BE2C (cell line): ENCODE results near the gene PLEKHG4.

Experiments
- DNase-seq: peaks from one replicate; pipeline ENCODE4 v3.0.0-alpha.2; 2020
- H3K27me3 ChIP-seq: fragments of 250-450 bp; sonication (Bioruptor Pico); 2 replicates; pipeline ENCODE4 v1.5.1; 2020; ENCODE audit warnings: mild to moderate bottlenecking
- H3K36me3 ChIP-seq: fragments of 250-450 bp; sonication (Bioruptor Pico); 2 replicates; pipeline ENCODE4 v1.5.1; 2020; ENCODE audit warnings: mild to moderate bottlenecking
- H3K4me1 ChIP-seq: fragments of 250-450 bp; sonication (Bioruptor Pico); 2 replicates; pipeline ENCODE4 v1.5.1; 2020
- H3K4me3 ChIP-seq: 2 replicates; pipeline ENCODE4 v1.5.1; 2011; ENCODE audit warnings: low read depth, low read length
- H3K9me3 ChIP-seq: fragments of 250-450 bp; sonication (Bioruptor Pico); 2 replicates; pipeline ENCODE4 v1.5.1; 2020
- TF ChIP-seq, protein P1 (sequence below): IDR thresholded peaks from 2 replicates; pipeline ENCODE4 v1.5.1; 2012; ENCODE audit warnings: mild to moderate bottlenecking, low read depth, low read length

Gene PLEKHG4

DNA sequence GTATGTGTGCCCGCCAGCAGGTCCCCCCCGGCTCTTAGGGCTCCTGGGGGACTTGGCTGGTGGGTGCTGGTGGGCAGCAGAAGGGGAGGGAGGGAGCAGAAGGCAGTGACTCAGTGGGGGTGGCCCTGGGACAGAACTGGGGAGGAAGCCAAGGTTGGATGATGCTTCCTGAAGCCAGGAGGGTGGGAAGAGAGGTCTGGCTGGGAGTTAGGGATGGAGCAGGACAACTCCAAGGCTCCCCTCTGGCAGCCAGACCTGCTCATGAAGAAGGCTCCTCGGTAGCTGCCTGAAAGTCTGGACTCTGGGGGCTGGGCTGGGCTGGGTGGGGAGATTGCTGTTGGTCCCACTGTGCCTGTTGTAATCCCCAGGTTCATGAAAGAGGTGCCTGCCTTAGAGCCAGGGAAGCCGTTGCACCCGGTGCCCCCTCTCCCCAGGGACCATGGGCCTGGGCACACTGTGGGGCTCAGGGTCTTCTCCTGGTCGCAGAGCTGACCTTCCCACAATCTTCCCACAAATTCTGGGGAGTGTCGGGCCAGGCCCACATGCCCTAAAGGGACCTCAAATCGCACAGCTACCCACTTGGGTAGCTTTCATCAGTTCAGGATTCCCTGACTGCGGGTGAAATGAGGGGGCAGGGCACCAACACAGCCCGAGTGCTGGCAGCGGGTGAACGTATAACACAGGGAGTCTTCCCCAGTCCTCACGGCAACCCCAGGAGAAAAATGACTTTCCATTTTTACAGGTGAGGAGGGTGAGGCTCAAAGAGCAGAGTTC lies 1.1 kb upstream of the PLEKHG4 start:
- Histone ChIP-seq H3K9me3 (no peaks in the 10 kb centered on the region), H3K36me3 (no peaks in the 10 kb centered on the region; the same call in 1 of the 2 replicates), H3K27me3 (no peaks in the 10 kb centered on the region), H3K4me1 (no peaks in the 10 kb centered on the region), H3K4me3 (peak overlapping the region; percentile 59)
- TF ChIP-seq, protein P1, sequence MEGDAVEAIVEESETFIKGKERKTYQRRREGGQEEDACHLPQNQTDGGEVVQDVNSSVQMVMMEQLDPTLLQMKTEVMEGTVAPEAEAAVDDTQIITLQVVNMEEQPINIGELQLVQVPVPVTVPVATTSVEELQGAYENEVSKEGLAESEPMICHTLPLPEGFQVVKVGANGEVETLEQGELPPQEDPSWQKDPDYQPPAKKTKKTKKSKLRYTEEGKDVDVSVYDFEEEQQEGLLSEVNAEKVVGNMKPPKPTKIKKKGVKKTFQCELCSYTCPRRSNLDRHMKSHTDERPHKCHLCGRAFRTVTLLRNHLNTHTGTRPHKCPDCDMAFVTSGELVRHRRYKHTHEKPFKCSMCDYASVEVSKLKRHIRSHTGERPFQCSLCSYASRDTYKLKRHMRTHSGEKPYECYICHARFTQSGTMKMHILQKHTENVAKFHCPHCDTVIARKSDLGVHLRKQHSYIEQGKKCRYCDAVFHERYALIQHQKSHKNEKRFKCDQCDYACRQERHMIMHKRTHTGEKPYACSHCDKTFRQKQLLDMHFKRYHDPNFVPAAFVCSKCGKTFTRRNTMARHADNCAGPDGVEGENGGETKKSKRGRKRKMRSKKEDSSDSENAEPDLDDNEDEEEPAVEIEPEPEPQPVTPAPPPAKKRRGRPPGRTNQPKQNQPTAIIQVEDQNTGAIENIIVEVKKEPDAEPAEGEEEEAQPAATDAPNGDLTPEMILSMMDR, result no peak
- DNase-seq, result no peak

DNA sequence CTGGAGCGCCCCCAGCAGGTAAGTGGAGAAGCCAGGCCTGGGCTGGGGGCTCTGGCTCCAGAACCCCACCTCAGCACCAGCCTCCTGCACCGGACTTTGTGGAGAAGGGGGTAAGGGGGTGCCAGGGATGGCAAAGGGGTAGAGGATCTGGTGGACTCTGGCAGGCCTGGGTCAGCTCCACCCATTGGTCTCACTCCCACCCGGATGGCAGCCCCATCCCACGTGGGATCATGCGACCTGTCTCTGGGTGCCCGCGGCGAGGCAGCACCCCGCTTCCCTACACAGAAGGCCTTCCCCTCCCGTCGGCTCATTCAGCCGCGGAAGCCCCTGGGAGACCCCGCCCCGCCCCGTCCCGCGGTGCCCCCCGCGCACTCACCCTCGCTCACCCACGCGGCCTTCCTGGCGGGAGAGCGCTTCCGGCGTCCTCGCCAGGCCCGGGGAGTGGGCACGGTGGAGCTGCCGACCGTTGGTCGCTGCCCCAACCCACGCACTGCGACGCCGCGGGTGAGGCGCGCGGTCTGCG lies 498 bp upstream of the PLEKHG4 start:
- peak overlapping the region; percentile 59 for H3K4me3 ChIP-seq
- peak; percentile 34 for DNase-seq
- no peaks in the 10 kb centered on the region for H3K9me3 ChIP-seq
- TF ChIP-seq, protein P1, result peak; percentile 12; the same call in 1 of the 2 replicates
- H3K27me3 ChIP-seq, result no peaks in the 10 kb centered on the region
- no peaks in the 10 kb centered on the region; the same call in 1 of the 2 replicates for H3K36me3 ChIP-seq
- no peaks in the 10 kb centered on the region for H3K4me1 ChIP-seq

DNA sequence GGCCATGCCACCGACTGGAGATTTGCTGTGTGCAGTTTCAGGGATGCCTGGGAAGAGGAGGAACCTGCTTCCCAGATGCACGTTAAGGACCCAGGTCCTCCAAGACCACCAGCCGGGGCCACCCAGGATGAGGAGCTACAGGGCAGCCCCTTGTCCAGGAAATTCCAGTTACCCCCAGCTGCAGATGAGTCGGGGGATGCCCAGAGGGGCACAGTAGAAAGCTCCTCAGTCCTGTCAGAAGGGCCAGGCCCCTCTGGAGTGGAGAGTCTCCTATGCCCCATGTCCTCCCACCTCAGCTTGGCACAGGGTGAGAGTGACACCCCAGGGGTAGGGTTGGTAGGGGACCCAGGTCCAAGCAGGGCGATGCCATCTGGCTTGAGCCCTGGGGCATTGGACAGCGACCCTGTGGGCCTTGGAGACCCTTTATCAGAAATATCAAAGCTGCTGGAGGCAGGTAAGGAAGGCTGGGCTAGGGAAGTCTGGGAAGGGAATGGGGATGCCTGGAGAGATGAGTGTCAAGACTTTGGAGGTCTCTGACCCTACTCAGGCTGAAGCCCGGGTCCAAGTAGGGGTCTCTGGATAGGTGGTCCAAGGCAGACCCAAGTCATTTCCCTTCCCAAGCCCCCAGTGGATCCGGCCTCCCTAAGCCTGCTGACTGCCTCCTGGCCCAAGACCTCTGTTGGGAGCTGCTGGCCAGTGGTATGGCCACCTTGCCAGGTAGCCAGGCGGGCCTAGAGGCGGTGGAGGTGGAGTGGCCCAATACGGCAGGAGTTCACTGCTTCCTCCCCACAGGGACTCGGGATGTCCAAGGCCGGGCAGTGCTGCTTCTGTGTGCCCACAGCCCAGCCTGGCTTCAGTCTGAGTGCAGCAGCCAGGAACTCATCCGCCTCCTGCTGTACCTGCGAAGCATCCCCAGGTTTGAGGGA lies 1.0 kb downstream of the PLEKHG4 start:
- no peaks in the 10 kb centered on the region for H3K4me1 ChIP-seq
- no peaks in the 10 kb centered on the region for H3K27me3 ChIP-seq
- H3K9me3 ChIP-seq, result no peaks in the 10 kb centered on the region
- no peak for DNase-seq
- H3K4me3 ChIP-seq, result no peak overlapping the region
- TF ChIP-seq, protein P1, result no peak
- no peaks in the 10 kb centered on the region; the same call in 1 of the 2 replicates for H3K36me3 ChIP-seq

DNA sequence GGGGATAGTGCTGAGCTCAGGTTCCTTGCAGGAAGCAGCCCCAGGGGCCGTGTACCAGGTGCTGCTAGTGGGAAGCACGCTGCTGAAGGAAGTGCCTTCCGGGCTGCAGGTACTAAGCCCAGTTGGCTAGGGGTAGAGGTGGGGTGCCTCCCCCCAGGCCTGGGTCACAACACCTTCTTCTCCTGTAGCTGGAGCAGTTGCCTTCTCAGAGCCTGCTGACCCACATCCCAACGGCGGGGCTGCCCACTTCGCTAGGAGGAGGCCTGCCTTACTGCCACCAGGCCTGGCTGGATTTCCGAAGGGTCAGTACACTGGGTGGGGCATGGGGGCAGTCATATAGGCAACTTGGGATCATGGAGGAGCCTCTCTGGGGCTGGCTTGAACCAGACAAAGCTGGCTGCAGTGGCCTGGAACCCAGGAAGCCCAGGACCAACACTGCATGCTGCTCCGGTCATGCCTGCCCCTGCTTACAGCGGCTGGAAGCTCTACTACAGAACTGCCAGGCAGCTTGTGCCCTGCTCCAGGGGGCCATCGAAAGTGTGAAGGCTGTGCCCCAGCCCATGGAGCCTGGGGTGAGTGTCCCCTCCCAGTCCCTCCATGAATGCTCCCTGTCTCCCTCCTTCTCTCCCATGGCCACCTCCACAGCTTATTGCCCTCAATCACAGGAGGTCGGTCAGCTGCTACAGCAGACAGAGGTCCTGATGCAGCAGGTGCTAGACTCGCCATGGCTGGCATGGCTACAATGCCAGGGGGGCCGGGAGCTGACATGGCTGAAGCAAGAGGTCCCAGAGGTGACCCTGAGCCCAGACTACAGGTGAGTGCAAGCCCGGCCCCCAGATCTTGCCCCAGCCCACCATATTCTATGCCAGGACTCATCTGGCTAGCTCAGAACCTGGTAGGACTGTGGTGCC lies 2.5 kb downstream of the PLEKHG4 start:
- TF ChIP-seq, protein P1, result no peak
- H3K27me3 ChIP-seq, result no peaks in the 10 kb centered on the region
- H3K4me1 ChIP-seq, result no peaks in the 10 kb centered on the region
- no peak for DNase-seq
- H3K9me3 ChIP-seq, result no peaks in the 10 kb centered on the region
- no peak overlapping the region for H3K4me3 ChIP-seq
- no peaks in the 10 kb centered on the region; the same call in 1 of the 2 replicates for H3K36me3 ChIP-seq

DNA sequence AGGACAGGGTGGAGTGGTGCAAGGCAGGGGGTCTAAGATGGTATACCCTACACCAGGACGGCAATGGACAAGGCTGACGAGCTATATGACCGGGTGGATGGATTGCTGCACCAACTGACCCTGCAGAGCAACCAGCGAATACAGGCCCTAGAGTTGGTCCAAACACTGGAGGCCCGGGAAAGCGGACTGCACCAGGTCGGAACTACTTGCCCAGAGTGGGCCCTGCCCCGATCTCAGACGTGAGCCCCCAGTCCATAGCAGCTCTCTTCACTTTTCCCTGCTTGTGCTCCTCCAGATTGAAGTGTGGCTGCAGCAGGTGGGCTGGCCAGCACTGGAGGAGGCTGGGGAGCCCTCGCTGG lies 3.1 kb downstream of the PLEKHG4 start:
- H3K27me3 ChIP-seq, result no peaks in the 10 kb centered on the region
- TF ChIP-seq, protein P1, result no peak
- H3K36me3 ChIP-seq, result no peaks in the 10 kb centered on the region
- no peak for DNase-seq
- no peaks in the 10 kb centered on the region for H3K4me1 ChIP-seq
- no peaks in the 10 kb centered on the region for H3K9me3 ChIP-seq
- no peak overlapping the region for H3K4me3 ChIP-seq
